ENCODE results near the gene DCN. TPM values are rescaled to one million over a fixed set of nuclear protein-coding genes. Genes with fewer than 3 reads are reported as not detected.

Gene DCN
- polyA plus RNA-seq, 1 of the 3 experiments (the other 2 are of a cell fraction) = 5.5 TPM

DNA sequence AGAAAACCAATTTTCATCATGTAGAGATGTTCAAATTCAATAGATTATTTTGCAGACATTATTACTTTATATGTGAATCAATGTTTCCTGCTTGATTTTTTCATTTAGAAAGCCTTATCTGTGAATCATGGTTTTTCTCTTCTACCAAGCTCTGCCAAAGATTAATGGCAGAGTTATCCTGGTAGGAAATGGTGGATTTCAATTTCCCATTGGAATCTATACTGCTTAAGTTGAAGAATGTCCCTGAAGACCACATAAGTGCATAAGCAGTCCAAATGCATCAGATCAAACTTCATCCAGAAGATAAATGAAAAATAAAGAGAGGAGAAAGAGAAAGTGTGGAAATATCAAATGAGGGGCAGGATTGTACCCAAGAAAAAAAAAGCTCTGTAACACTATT, 76.3 kb downstream of the DCN start:
- Histone ChIP-seq H4K20me1 (ENCODE audit: insufficient read depth) (no peaks in the 10 kb centered on the region), H3K4me2 (no peak overlapping the region), H3K9ac (no peak overlapping the region), H3K4me1 (ENCODE audit: control insufficient read depth in 1 of 2, insufficient read depth in 2 of 2, low read depth in 1 of 2, low read length in 1 of 2) (peaks cover 0 to 2% of the 10 kb centered on the region in 2 experiments; a peak in 2 of 4 replicates), H3K9me2 (no peaks in the 10 kb centered on the region), H3K27me3 (ENCODE audit: insufficient read depth) (no peaks in the 10 kb centered on the region), H2AFZ (ENCODE audit: low read depth) (no peak overlapping the region), H3K27ac (ENCODE audit: low read depth in 2 of 2, low read length in 1 of 2) (peak overlapping the region in 1 of 2 experiments; percentile 10; a peak in 1 of 4 replicates), H3K4me3 (ENCODE audit: low read depth in 2 of 2, low read length in 1 of 2) (no peak overlapping the region), H3K9me3 (no peaks in the 10 kb centered on the region), H3F3A (replicated peaks; ENCODE audit: insufficient read depth) (peaks cover 10% of the 10 kb centered on the region), H3K79me2 (ENCODE audit: insufficient read depth) (no peaks in the 10 kb centered on the region; the same call in 1 of the 2 replicates), H3K36me3 (replicated peaks in 1 of 2; ENCODE audit: control insufficient read depth in 1 of 2, insufficient read depth in 2 of 2, low read length in 1 of 2) (peaks cover 14 to 15% of the 10 kb centered on the region in 2 experiments)
- POLR2A ChIA-PET = no interaction called here
- no peak for DNase-seq
- CTCF ChIA-PET = interaction anchor here (1.1 kb wide), 2 partner anchors 9 to 15 kb away, joined by 3 read pairs; no protein-coding TSS in a partner anchor
- TF ChIP-seq, protein P1, sequence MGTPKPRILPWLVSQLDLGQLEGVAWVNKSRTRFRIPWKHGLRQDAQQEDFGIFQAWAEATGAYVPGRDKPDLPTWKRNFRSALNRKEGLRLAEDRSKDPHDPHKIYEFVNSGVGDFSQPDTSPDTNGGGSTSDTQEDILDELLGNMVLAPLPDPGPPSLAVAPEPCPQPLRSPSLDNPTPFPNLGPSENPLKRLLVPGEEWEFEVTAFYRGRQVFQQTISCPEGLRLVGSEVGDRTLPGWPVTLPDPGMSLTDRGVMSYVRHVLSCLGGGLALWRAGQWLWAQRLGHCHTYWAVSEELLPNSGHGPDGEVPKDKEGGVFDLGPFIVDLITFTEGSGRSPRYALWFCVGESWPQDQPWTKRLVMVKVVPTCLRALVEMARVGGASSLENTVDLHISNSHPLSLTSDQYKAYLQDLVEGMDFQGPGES (IDR thresholded peaks at IDR 0.05; ENCODE audit: low read depth, low read length) = no peak
- no peak for TF ChIP-seq FOXM1 (IDR thresholded peaks at IDR 0.05; ENCODE audit: low read depth)
- no peak for TF ChIP-seq EZH2phosphoT487 (IDR thresholded peaks at IDR 0.05; ENCODE audit: borderline replicate concordance, low read depth)
- TF ChIP-seq, protein P2, sequence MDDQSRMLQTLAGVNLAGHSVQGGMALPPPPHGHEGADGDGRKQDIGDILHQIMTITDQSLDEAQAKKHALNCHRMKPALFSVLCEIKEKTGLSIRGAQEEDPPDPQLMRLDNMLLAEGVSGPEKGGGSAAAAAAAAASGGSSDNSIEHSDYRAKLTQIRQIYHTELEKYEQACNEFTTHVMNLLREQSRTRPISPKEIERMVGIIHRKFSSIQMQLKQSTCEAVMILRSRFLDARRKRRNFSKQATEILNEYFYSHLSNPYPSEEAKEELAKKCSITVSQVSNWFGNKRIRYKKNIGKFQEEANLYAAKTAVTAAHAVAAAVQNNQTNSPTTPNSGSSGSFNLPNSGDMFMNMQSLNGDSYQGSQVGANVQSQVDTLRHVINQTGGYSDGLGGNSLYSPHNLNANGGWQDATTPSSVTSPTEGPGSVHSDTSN (IDR thresholded peaks at IDR 0.05) = peak; percentile 69
- TF ChIP-seq ELF1 (IDR thresholded peaks at IDR 0.05) = no peak
- TF ChIP-seq NFIC (IDR thresholded peaks at IDR 0.05; ENCODE audit: borderline replicate concordance) = peak; percentile 18; the same call in 1 of the 2 replicates
- TF ChIP-seq EP300 (IDR thresholded peaks at IDR 0.05; ENCODE audit: borderline replicate concordance in 1 of 2, low read depth in 1 of 2, low read length in 1 of 2) = peak in 1 of 2 experiments; percentile 41; a peak in 1 of 4 replicates
- TF ChIP-seq RCOR1 (IDR thresholded peaks at IDR 0.05; ENCODE audit: low read length) = no peak
- TF ChIP-seq GABPA (IDR thresholded peaks at IDR 0.05; ENCODE audit: low read depth) = no peak
- TF ChIP-seq SIN3A (IDR thresholded peaks at IDR 0.05; ENCODE audit: borderline replicate concordance, low read depth, low read length) = no peak
- TF ChIP-seq, protein P3, sequence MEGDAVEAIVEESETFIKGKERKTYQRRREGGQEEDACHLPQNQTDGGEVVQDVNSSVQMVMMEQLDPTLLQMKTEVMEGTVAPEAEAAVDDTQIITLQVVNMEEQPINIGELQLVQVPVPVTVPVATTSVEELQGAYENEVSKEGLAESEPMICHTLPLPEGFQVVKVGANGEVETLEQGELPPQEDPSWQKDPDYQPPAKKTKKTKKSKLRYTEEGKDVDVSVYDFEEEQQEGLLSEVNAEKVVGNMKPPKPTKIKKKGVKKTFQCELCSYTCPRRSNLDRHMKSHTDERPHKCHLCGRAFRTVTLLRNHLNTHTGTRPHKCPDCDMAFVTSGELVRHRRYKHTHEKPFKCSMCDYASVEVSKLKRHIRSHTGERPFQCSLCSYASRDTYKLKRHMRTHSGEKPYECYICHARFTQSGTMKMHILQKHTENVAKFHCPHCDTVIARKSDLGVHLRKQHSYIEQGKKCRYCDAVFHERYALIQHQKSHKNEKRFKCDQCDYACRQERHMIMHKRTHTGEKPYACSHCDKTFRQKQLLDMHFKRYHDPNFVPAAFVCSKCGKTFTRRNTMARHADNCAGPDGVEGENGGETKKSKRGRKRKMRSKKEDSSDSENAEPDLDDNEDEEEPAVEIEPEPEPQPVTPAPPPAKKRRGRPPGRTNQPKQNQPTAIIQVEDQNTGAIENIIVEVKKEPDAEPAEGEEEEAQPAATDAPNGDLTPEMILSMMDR (IDR thresholded peaks at IDR 0.05) = no peak
- TF ChIP-seq TAF1 (IDR thresholded peaks at IDR 0.05; ENCODE audit: borderline replicate concordance, low read depth, low read length) = no peak
- no peak for TF ChIP-seq YY1 (IDR thresholded peaks at IDR 0.05; ENCODE audit: low read depth)
- TF ChIP-seq RXRA (IDR thresholded peaks at IDR 0.05; ENCODE audit: borderline replicate concordance, low read depth) = no peak
- peak; percentile 28; the same call in 1 of the 2 replicates for TF ChIP-seq TCF12 (IDR thresholded peaks at IDR 0.05)
- no peak for TF ChIP-seq GATA2 (CRISPR knock-in tag; IDR thresholded peaks at IDR 0.05)
- peak; percentile 31; the same call in 1 of the 2 replicates for TF ChIP-seq JUND (IDR thresholded peaks at IDR 0.05)
- TF ChIP-seq, protein P4, sequence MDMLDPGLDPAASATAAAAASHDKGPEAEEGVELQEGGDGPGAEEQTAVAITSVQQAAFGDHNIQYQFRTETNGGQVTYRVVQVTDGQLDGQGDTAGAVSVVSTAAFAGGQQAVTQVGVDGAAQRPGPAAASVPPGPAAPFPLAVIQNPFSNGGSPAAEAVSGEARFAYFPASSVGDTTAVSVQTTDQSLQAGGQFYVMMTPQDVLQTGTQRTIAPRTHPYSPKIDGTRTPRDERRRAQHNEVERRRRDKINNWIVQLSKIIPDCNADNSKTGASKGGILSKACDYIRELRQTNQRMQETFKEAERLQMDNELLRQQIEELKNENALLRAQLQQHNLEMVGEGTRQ (IDR thresholded peaks at IDR 0.05; ENCODE audit: borderline replicate concordance, low read depth, low read length) = no peak
- TF ChIP-seq POLR2AphosphoS5 (IDR thresholded peaks at IDR 0.05; ENCODE audit: low read depth, low read length) = no peak
- no peak for TF ChIP-seq FOXJ3 (CRISPR knock-in tag; IDR thresholded peaks at IDR 0.05)
- TF ChIP-seq, protein P5, sequence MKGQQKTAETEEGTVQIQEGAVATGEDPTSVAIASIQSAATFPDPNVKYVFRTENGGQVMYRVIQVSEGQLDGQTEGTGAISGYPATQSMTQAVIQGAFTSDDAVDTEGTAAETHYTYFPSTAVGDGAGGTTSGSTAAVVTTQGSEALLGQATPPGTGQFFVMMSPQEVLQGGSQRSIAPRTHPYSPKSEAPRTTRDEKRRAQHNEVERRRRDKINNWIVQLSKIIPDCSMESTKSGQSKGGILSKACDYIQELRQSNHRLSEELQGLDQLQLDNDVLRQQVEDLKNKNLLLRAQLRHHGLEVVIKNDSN (IDR thresholded peaks at IDR 0.05; ENCODE audit: borderline replicate concordance, low read depth) = no peak
- TF ChIP-seq RFX5 (IDR thresholded peaks at IDR 0.05; ENCODE audit: low read length) = no peak
- TF ChIP-seq MXI1 (IDR thresholded peaks at IDR 0.05; ENCODE audit: low read depth, low read length) = no peak
- peak; percentile 52; the same call in 1 of the 2 replicates for TF ChIP-seq TEAD4 (IDR thresholded peaks at IDR 0.05; ENCODE audit: borderline replicate concordance, insufficient read depth)
- TF ChIP-seq, protein P6, sequence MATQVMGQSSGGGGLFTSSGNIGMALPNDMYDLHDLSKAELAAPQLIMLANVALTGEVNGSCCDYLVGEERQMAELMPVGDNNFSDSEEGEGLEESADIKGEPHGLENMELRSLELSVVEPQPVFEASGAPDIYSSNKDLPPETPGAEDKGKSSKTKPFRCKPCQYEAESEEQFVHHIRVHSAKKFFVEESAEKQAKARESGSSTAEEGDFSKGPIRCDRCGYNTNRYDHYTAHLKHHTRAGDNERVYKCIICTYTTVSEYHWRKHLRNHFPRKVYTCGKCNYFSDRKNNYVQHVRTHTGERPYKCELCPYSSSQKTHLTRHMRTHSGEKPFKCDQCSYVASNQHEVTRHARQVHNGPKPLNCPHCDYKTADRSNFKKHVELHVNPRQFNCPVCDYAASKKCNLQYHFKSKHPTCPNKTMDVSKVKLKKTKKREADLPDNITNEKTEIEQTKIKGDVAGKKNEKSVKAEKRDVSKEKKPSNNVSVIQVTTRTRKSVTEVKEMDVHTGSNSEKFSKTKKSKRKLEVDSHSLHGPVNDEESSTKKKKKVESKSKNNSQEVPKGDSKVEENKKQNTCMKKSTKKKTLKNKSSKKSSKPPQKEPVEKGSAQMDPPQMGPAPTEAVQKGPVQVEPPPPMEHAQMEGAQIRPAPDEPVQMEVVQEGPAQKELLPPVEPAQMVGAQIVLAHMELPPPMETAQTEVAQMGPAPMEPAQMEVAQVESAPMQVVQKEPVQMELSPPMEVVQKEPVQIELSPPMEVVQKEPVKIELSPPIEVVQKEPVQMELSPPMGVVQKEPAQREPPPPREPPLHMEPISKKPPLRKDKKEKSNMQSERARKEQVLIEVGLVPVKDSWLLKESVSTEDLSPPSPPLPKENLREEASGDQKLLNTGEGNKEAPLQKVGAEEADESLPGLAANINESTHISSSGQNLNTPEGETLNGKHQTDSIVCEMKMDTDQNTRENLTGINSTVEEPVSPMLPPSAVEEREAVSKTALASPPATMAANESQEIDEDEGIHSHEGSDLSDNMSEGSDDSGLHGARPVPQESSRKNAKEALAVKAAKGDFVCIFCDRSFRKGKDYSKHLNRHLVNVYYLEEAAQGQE (IDR thresholded peaks at IDR 0.05; ENCODE audit: low read depth, low read length) = no peak
